ENCODE data around the gene EHD4. TPM values are rescaled to one million over a fixed set of nuclear protein-coding genes. Genes with fewer than 3 reads are reported as not detected.

The EHD4 gene
- polyA plus RNA-seq, 4 donors: 16.6 to 18.2 (median 17.1) TPM

DNA sequence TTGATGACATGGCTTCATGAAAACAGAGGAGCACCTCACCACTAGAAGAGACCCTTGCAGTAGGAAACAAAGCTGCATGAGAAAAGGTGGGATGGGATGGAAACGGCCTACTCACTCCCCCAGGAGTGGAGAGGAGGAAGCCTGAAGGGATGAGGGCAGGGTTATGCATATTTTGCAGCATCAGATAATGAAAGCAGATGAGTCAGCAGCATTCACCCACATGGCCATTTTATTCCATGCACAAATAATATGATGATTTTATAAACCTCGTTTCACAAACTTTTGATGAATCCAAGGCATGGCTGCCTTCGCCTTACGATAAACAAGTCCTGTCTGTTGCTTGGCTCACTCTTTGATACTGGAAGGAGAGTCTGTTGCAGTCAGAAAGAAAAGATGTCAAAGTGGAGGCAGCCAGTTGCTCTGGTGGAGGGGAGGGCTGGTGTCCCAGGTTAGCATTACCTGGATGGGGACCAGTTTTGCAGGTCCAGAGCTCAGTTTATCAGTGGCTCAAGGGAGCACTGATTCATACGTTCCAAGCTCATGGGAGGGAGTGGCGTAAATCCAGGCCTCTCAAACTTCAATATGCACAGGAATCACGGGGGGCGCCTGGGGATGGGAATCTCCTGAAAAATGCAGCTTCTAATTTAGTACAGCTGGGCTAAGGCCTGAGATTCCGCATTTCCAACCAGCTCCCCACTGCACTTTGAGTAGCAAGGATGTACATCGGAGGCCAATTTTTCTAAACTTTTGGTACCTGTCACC, 9.2 kb upstream of the EHD4 start:
- DNase-seq (ENCODE audit: low read depth in 4 of 4, low spot score in 2 of 4): no peak

DNA sequence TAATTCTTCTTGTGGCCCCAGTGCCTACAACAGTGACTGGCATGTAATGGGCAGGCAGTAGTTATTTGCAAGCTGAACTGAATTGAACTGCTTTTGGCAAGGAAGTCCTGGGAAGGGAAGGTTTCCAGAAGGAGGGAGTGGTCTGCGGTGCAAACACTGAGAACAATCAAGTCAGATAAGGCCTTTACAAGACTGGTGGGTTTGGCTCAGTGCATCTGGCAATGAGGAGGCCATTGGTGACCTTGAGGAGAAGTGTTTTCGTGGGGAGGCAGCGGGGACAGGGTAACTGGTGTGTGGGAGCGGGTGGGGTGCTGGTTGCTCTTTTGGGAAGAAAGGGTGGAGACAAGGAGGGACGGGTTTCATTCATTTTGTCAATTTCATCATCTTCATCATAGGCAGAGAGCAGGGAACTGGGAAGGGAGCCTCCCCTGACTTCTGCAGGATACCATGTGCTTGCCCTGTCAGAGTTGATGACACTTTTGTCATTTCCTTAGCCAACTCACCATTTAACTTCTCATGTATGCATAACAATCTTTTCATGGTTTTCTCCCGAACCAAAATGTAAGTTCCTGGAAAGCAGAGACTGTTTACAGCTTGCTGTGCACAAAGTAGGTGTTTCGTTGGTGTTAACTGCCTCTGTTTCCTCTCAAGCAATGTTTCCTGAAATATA, 8.4 kb upstream of the EHD4 start:
- DNase-seq (ENCODE audit: low read depth in 4 of 4, low spot score in 2 of 4): no peak

DNA sequence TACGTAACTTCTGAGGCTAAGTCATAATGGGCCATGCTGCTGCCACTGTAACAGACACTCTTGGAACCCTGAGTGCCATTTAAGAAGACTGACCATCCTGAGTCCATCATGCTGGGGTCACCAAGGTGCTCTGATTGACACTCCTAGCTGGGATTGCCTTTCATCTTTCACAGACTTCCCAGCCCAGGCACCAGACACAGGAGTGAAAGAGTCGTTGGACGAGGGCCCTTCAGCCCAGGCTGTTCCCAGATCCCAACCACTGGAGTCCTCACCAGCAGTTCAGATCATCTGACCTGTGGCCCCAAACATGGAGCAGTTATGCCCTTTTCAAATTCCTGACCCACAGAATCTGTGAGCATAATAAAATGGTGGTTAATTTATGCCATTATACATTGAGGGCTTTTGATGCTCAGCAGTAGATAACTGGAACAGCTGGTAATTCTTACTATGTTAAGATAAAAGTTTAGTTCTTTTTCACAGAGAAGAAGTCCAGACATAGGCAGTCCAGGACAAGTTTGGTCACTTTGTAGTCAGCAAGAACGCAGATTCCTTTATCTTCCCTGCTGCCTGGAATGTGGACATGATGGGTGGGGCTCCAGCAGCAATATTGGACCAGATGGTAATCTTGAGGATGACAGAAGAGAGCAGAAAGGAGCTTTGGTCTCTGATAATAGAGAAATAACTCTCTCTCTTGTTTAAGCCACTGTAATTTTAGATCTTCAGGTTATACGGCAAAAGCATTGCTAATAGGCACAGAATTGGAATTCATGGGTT, 7.3 kb upstream of the EHD4 start:
- DNase-seq (ENCODE audit: low read depth in 4 of 4, low spot score in 2 of 4): no peak

DNA sequence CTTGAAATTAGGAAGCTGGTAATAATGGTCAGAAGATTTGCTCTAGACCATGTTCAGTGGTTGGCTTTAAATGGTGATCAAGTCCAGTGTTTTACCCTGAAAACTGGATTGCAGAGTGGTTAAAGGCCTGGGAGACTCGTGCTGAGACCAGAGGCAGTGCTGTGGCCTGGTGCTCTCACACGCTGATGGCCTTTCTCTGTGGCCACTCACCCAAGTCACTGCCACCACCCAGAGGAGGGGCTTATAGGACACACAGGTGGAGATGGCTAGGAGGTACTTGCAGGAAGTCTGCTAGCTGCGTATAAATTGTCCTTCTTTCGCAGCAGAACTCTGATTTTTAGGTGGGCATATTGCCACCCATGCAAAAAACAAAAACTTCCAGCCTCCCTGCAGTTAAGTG, 6.2 kb upstream of the EHD4 start:
- no peak for DNase-seq (ENCODE audit: low read depth in 4 of 4, low spot score in 2 of 4)

DNA sequence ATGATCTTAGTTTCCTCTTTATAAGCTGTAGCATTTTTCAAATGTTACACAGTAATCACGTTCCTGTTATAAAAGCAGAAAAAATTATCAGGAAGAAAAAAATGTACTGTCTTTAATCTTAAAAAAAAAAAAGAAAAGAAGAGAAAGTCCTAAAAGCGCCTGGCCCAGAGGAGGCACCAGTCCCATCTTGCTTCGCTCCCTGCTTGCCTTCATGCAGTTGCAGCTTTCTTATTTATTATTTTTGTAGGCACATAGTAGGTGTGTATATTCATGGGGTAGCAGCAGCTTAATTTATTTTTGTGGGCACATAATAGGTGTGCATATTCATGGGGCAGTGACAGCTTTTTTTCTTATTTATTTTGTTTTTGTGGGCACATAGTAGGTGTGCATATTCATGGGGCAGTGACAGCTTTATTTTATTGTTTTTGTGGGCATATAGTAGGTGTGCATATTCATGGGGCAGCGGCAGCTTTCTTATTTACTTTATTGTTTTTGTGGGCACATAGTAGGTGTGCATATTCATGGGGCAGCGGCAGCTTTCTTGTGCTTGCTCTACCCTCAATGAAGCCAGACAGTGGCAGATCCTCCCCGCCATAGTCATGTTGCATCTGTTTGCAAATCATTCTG, 5.5 kb upstream of the EHD4 start:
- DNase-seq (ENCODE audit: low read depth in 4 of 4, low spot score in 2 of 4): no peak

DNA sequence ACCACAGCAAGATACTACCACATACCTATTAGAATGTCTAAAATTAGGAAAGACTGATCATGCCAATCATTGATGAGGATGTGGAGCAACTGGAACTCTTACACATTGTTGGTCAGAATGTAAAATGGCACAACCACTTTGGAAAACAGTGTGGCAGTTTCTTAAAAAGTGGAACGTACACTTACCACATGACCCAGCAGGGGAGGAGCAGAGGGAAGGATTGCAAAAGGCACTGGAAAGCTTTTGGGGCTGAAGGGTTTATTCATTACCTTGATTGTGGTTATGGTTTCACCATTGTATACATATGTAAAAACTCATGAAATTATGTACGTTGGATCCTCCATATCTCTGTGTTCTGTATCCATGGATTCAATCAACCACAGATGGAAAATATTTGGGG, 3.3 kb upstream of the EHD4 start:
- DNase-seq (ENCODE audit: low read depth in 4 of 4, low spot score in 2 of 4): no peak

DNA sequence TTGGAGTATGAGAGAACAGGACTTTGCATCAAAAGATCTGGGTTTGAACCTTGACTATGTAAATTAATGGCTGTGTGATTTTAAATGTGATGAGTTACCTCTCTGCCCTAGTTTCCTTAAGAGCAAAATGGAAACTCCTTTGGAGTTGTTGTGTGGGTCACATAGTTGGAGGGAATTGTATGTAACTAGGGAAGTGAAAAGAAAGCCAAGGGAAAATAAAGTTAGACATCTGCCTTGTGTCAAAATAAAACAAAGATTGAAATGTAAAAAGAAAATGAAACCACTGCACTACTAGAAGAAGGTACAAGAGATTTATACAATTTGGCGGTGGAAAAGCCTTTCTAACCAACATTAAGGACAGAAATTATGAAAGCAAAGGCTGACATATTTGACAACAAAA, 1.7 kb upstream of the EHD4 start:
- DNase-seq (ENCODE audit: low read depth in 4 of 4, low spot score in 2 of 4): no peak

DNA sequence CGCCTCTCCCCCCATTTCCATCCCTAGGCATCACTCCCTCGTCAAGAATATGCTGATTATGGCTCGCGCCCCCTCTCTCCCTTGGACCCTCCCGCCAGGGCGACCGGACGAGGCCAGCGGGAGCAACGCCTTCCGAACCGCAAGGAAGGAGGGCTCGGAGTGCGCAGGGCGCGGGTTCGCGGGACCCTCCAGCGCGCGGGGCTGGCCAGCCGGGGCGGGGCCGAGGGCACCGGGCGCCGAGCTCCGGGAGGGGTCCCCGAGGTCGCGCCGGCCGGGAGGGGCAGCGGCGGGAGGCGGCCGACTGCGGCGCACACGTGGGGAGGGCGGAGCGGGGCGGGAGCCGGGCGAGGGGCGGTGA, 483 bp downstream of the EHD4 start:
- DNase-seq (ENCODE audit: low read depth in 4 of 4, low spot score in 2 of 4): no peak

DNA sequence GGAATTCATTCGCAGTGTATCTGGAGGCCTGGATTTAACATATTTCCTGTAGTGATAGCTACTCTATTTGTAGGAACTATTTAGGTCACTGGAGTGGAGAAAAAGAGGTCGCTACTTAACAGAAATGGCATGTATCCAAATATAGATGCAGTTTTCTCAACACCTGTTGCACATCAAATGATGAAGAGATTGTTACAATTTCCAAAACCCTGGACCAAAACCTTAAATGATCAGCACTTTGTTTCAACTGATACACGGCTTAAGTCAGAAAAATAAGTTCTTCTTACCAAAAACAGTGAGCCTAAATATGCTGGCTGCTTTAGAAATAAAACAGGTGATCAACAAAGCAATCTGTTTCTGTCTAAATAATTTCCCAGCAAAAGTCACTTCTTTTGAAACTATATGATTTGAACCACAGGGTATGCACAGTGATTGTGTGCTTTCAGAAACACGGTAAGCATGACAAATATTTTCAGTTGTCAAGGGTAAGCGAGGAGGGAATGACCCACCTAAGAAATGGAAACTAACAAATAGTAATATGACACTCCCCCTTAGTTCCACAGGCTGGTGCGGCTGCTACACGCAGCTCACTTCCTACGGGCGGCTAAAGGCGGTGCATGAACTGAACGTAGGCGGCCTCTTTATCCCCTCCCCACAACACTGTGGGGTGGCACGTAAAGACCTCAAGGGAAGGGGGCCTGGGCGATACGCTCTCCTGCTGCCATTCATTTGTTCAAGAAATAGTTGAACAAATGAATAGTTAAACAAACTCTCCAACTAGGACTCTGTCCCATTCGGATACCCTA, 1.1 kb downstream of the EHD4 start:
- DNase-seq (ENCODE audit: low read depth in 4 of 4, low spot score in 2 of 4): peak in 1 of 4 donors; percentile 38

DNA sequence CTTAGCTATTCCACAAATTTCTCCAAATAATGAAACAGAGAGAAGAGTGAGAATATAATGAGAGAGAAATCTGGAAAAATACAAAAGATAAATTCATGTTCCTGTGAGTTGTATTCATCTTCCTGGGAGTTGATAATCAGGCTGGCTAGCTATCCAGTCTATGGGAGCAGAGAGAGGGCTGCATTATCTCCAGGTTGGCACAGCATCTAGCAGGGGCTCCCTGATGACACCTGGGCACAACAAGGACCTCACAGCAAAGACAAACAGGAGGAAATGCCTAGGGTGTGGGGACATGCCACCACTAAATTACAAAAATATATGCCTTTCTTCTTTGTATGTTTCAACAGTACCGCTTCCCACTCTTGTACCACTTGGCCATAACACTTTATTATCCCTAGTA, 1.9 kb downstream of the EHD4 start:
- no peak for DNase-seq (ENCODE audit: low read depth in 4 of 4, low spot score in 2 of 4)

DNA sequence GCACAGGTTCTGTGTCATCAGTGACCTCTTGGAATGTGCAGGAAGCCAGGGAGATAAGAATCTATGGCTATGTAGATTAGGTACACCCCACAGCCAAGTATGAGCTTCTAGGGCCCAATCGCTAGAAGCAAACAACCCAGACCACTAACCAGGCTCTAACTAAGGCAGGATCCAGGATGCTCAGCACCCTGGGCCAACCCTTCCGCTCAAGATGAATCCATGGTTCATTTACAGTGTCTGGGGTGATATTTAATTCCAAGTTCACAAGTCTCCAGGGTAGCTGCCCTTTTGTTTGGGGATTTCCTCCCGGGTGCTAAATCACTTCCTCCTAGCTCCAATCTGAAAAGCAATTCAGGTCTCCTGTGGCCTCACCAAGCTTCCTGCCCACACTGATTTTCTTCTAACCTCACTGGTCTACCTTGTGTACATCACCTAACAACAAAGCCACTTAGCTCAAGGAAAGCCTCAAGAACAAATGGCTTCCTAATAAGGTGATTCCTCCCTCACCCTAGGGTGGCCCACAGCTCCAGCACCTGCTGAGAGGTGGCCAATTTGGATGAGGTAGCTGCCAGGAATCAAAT, 2.4 kb downstream of the EHD4 start:
- DNase-seq (ENCODE audit: low read depth in 4 of 4, low spot score in 2 of 4): no peak

DNA sequence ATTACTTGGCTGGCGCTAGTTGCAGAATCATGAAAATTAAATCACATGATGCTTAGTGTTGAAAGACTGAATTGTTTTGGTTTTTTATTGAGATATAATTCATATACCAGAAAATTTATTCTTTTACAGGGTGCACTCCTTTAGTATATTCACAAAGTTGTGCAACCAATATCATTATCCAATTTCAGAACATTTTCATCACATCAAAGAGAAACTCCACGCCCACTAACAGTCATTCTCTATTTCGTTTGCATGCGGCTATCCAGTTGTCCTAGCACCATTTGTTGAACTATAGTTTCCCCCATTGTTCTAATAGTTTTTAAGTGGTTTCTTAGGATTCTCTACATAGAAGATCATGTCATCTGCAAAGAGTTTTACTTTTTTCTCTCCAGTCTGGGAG, 3.7 kb downstream of the EHD4 start:
- no peak for DNase-seq (ENCODE audit: low read depth in 4 of 4, low spot score in 2 of 4)

DNA sequence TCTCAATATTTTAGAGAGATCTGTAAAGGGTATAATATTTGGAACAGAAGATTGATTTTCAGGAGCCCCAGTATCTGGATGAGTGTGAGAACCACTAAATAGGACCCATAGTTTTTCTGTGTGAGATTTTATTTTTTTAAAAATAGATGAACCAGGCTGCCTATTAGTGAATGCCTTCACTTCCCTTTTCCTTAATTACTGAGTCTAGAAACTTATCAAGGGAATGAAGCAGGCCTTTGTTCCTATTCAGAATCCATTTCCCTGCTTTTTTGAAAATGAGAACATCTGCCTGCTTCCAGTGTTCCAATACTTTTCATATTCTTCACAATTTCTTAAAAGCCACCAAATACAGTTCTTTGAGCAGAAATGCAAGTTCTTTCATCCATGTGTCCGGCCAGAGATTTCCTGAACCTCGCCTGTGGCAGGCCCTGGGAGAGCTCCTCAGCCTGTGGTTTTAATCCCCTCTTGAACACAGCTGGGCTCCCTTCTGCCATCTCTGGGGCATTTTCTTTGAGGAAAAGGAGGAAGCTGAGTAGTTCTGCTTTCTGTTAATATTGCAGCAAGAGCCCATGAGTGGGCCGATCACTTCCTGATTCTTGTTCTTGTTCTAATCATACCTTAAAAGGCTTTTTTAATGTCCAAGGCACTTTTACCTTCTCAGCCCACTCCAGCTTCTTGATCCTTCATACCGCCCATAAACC, 4.7 kb downstream of the EHD4 start:
- DNase-seq (ENCODE audit: low read depth in 4 of 4, low spot score in 2 of 4): no peak

DNA sequence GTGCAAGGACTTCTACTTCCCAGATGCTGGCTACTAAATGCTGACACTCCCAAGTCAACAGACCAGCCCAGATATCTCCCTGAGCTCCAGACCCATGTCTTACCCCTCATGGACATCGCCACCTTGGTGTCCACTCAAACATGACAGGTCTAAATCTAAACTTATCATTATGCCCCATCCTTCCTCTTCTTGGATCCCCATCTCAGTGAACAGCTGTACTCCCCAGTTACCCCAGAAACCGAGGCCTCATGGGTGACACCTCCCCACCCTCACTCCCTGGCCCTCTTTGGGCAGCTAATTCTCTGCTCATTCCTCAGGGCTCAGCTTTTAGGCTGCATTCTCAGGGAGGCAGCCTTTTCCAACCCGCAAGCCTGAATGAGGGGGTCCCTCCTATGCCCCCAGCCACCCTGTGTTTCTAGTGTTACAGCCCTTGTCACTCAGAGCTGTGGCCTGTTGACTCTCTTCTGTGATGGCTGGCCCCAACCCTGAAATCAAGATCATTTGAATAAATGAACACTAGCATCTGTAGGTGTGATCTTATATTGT, 5.4 kb downstream of the EHD4 start:
- DNase-seq (ENCODE audit: low read depth in 4 of 4, low spot score in 2 of 4): no peak

DNA sequence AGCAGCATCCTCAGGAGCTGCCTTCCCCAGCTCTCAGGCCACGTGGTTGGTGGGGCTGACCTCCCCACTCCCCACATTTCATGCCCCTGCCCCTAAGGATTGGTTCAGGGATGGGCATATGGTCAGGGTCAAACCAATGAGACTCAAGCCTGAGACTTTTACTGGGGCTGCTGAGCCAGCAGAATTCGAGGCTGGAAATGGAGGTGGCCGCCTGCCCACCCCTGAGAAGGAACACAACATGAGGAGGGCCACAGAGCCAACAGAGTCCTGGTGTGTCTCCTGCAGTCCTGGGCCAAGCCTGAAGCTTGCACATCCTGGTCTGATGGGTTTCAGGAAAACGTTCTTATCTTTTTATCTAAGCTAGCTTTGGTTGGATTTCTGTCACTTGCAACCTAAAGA, 5.9 kb downstream of the EHD4 start:
- DNase-seq (ENCODE audit: low read depth in 4 of 4, low spot score in 2 of 4): no peak

DNA sequence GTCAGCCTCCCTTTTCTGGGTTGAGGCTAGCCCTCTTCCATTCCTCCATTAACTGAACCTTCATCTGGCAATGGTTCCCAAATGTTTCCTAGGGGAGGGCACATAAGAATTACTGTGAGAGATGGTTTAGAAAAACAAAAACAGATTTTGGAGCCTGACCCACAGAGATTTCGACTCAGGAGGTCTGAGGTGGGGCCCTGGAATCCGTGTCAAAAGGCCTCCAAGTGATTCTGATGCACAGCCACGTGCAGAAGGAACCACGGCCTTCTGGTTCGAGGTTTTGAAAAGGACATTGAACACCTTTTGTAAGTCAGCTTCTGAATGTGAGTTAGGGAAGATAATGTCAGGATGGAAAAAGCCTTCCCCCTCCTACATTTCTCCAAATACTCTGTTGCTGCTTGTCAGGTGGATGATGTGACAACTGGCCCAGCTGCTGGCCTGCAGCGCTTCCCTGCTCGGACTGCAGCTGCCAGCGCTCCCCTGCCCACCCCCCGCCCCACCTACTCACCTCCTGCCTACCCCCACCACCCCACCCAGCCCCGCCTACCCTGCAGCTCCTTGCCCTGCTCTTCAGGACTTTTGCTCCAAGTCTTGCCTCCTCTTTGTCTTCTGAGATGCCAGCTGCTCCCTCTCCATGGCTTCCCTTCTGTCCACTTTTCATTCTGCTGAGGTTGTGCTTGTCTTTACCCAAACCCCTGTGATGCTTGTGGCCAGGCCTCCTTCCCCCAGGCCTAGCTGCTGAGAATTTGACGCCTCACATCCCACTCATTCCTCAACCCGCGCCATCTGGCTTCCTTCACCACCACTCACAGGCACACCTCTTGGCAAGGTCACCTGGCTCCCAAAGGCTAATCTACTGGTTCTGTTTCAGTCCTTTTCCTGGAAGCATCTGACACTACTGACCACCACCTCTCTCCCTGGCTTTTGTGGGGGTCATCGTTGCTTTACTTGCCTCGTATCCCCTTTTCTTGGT, 6.6 kb downstream of the EHD4 start:
- DNase-seq (ENCODE audit: low read depth in 4 of 4, low spot score in 2 of 4): no peak

DNA sequence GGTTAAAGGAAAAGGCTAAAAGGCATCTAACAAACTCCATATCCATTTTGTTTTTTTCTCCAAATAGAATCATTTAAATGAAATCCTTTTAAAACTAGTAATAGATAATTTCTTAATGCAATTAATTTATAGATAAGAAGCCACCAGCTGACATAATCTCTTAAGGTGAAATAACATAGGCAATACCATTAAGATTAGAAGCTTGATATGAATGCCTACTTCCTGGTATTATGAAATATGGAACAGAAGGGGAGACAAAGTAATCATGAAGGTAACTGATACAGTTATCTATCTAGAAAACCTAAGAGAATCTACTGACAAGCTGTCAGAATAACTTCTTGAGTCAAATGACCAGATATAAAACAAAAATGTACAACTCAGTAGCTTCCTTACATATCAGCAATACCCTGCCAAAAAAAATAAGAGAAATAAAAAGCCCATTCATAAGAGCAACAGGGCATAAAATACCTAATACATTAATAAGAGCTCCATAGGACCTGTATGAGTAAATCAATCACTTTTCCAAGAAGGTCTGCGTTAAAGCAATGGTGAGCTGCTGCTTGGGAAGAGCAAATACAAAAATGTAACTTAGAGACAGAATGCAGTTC, 10.7 kb downstream of the EHD4 start:
- no peak for DNase-seq (ENCODE audit: low read depth in 4 of 4, low spot score in 2 of 4)

Data from left renal cortex interstitium (tissue), 4 donors.